Skin of body (tissue), 2 donors: ENCODE data around the gene TIGD2. TPM values are rescaled to one million over a fixed set of nuclear protein-coding genes. Genes with fewer than 3 reads are reported as not detected.

Experiments
- DNase-seq: peaks from one replicate; lab custom pipeline; 2025; lab: John Stamatoyannopoulos, UW
- total RNA-seq: library from RNA; depleted of rRNA; stranded (reverse); fragments of >200 nt; gene quantifications from one replicate; pipeline ENCODE4 v1.2.3, GENCODE V29; 2014

Gene TIGD2
- 5.2 TPM for total RNA-seq

GRCh38 chr4:89110986-89111832 is at the start of gene TIGD2:
TSS of gene TIGD2 (plus strand) at chr4:89111533. CDS start at chr4:89112975, 1,442 bp downstream.
- DNase-seq = peak; percentile 76

- no peak for DNase-seq
Measured at GRCh38 chr4:89064848-89065247, 46.5 kb upstream of the TIGD2 start.

GRCh38 chr4:89067417-89067816 is 43.9 kb upstream of the TIGD2 start:
- DNase-seq = no peak

GRCh38 chr4:89069481-89069880 is 41.9 kb upstream of the TIGD2 start:
- DNase-seq = no peak

- no peak for DNase-seq
Measured at GRCh38 chr4:89070041-89070440, 41.3 kb upstream of the TIGD2 start.

DNA sequence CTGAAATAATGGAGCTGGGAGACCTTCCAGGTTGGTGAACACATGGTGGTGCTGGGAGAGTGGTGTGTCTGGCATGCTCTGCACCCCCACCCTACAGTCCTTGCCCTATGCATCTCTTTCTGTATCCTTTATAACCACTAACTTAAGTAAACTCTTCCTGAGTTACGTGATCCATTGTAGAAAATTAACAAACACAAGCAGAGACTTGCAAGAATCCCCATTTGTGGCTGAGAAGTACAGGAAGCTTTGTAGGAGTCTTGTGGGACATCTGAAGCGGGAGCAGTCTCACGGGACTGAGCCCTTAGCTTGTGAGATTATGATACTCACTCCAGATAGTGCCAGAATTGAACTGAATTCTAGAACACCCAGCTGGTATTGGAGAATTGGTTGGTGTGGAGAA is 40.0 kb upstream of the TIGD2 start:
- no peak for DNase-seq

DNA sequence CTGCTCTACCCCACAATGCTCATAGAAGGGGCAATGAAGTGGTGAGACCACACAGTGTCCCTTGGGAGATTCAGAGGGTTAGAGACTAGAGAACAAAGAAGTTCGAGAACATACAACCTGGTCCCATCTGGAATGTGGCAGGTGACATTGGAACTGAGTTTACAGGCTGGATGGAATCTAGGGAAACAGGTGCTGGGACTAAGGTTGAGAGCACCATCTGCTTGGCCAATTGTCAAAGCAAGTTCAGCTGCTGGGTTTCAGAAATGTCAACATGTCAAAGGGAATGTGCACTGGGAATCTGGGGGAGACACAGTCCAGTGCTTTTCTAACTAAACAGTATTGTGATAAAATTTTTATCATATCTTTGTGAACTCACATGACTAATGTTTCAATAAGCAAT is 38.4 kb upstream of the TIGD2 start:
- DNase-seq = no peak

DNA sequence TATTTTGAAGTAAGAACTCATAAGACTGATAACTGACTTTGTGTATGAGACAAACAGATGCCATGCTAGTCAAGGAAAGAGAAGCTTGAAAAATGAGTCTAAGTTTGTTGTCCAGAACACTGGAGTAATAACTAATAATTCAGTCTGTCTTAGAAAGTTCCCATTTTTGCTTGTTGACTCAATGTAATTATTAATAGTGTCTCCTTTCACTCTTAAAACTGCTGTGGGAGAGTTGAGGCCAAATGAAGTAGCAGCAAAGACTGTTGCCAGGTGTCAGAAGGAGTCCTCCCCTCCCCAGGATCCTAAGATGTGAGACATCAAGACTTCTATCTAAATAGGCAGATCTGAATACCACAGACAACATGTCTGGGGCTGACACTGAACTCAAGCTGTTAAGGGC is 33.6 kb upstream of the TIGD2 start:
- no peak for DNase-seq

GRCh38 chr4:89078300-89078699 is 33.0 kb upstream of the TIGD2 start:
- no peak for DNase-seq

DNA sequence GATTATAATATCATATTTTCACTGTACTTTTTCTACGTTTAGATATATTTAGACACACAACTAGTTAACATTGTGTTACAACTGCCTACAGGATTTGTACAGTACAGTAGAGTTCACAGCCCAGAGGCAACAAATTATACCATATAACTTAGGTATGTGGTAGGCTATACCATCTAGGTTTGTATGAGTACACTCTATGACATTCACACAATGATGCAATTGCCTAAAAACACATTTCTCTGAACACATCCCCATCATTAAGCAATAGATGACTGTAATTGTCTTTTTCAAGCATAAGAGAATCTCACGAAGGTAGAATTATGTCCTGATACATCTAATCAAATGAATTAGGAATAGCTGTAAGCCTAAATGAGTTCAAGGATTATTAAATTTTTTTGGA is 12.3 kb upstream of the TIGD2 start:
- DNase-seq = no peak

DNA sequence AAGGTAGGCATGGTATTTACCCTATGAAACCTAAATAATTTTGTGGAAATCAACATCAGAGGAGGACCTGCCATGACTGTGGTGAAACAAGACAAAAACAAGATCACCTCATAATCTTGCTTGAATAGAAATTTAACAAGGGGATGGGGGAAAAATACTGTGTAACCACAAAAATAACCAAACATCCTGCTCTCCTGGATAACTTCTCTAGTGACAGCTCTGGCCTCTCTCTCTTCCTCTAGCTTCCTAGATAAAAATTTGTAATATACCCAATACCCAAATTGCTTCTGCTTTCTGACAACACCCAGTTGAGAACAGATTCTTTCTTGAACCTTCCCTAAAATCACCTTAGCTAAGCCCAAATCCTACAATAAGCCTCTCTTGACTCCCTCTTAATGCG is 11.9 kb upstream of the TIGD2 start:
- DNase-seq = no peak

GRCh38 chr4:89100853-89101252 is 10.5 kb upstream of the TIGD2 start:
- DNase-seq = no peak

GRCh38 chr4:89101256-89102161 is 9.8 kb upstream of the TIGD2 start:
- DNase-seq = no peak

DNA sequence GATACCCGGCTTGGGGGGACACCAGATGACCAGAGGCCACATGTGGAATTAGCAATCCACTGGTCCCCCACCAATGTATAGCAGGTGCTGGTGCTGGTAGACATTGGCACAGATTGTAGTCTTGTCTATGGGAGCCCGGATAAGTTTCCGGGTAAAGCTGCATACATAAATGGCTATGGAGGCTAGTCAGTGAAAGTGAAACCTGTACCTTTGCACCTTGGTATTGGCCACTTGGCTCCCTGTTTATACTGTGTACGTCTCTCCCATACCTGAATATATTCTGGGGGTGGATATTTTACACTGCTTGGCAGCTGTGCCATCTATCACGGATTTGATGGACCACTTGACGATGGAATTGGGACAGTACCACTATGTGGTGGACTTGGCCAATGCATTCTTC is 5.6 kb upstream of the TIGD2 start:
- no peak for DNase-seq

DNA sequence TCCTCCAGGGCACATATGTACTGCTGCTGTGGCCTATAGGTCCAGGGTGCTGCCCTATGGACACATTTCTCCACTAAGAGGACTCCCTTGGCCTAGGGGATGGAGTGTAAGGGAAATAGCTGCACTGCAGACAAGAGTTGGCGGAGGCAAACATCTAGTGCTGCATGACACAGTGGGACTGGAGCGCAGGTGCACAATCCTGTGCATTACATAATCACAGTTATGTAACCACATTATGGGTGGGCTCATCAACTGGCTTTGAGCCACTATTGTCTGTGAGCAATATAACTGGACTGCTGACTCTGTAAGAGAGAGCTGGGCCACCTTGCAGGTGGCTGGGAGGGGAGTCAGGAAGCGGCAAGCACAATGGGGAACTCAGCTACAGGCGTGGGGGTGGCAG is 3.2 kb upstream of the TIGD2 start:
- DNase-seq = no peak

DNA sequence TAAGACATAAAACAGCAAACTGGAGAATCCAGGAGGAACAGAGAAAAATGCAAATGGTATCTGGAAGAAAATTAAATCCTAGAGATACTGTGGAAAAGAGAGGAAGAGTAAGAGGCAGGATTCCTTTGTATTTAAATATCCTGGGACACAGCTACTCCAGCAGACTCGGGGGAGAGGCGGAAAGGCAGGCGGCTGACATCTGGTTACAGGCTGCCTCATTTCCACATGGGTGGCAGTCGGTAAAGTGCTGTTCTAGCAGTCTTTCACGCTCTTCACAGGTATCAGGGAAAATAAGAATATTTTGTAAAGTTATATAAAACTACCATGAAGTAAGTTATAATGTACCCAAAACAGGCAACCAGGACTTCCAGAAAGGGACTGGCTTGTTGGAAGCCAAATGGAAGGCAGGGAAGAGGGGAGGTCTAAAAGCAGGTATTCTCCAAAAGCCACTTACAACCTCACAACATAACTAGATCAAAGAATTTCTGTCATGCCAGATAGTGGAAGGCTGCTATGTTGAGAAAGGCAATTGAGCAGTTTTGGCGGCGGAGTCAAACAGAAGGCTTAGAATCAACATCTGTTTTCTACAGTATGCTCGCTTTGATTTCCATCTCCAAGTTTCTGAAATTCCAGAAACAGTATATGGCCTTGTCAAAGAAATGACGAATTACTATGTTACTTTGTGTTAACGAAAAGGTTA is 1.3 kb upstream of the TIGD2 start:
- DNase-seq = no peak

GRCh38 chr4:89110541-89110985 is 770 bp upstream of the TIGD2 start:
- DNase-seq = no peak

GRCh38 chr4:89111833-89112563 is 665 bp downstream of the TIGD2 start:
- DNase-seq = no peak

DNA sequence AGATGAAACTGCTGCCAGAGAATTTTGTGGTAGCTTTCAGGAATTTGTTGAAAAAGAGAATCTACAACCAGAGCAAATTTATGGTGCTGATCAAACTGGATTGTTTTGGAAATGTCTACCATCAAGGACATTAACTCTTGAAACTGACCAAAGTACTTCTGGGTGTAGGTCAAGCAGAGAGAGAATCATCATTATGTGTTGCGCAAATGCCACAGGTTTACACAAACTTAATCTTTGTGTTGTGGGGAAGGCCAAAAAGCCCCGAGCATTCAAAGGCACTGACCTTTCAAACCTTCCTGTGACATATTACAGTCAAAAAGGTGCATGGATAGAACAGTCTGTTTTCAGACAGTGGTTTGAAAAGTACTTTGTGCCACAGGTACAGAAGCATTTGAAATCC is 2.1 kb downstream of the TIGD2 start:
- no peak for DNase-seq

- no peak for DNase-seq
Measured at GRCh38 chr4:89114100-89114499, 2.8 kb downstream of the TIGD2 start.

GRCh38 chr4:89117115-89117514 is 5.8 kb downstream of the TIGD2 start:
- DNase-seq = no peak
